Activated T-cell treated with anti-CD3 and anti-CD28 coated beads, Interleukin-2, amount 50 U/mL, for 72 hours (primary cell): ENCODE data around the gene LST1. TPM values are rescaled to one million over a fixed set of nuclear protein-coding genes. Genes with fewer than 3 reads are reported as not detected.

Experiments
- ATAC-seq, 2 donors: fragments of 150-1000 bp; cut with Tn5 transposase; replicated peaks in 1 of 2; 2 replicates each; pipeline ENCODE4 v1.10.0; 2021; ENCODE audit warnings: moderate library complexity in 2 of 2, mild to moderate bottlenecking in 1 of 2
- DNase-seq, 2 donors: peaks; one replicate each; pipeline ENCODE4 v3.0.0; 2021 to 2022; ENCODE audit warnings: mixed read lengths in 1 of 2
- H3K27ac Mint-ChIP-seq: one replicate; pipeline ENCODE4 v1.8.0; 2022; ENCODE audit warnings: mild to moderate bottlenecking, moderate library complexity, mixed read lengths
- H3K27me3 Mint-ChIP-seq: one replicate; pipeline ENCODE4 v1.8.0; 2022; ENCODE audit warnings: low read depth, mixed read lengths
- H3K36me3 Mint-ChIP-seq, 2 donors: one replicate each; pipeline ENCODE4 v1.8.0; 2022; ENCODE audit warnings: mixed read lengths in 2 of 2, mild to moderate bottlenecking in 1 of 2; ENCODE audit not compliant: insufficient read depth in 2 of 2
- H3K4me1 Mint-ChIP-seq: one replicate; pipeline ENCODE4 v1.8.0; 2022; ENCODE audit warnings: low read depth, mixed read lengths
- H3K4me3 Mint-ChIP-seq, 2 donors: one replicate each; pipeline ENCODE4 v1.8.0; 2022; ENCODE audit warnings: mild to moderate bottlenecking in 2 of 2, mixed read lengths in 2 of 2, moderate library complexity in 2 of 2
- H3K9me3 Mint-ChIP-seq, 2 donors: one replicate each; pipeline ENCODE4 v1.8.0; 2022; ENCODE audit warnings: mixed read lengths in 2 of 2
- total RNA-seq, 2 donors: library from RNA; stranded (reverse); gene quantifications; one replicate each; pipeline ENCODE4 v1.2.3, GENCODE V29; 2022

Gene LST1
- total RNA-seq, 2 donors from 2014 or later: 24.6 to 27.0 TPM

DNA sequence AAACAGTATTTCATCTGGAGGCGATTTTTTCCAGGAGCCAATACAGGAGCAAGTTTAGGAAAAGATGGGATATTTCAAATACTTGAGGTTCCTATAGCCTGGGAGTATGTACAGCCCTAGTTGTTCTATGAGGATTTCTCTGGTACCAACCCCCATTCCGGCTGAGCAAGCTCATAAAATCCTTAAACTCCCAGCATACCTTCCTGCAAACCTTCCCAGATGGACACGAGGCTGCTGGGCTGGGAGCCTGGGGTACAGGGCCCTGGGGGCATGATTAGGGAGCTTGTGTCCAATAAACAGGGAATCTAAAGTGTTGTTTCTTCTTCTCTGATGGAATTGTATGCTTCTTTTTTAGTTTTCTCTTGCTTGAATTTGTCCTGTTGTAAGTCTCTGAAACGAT lies 35.9 kb downstream of the LST1 start:
- Mint-ChIP-seq H3K27me3 (no peaks in the 10 kb centered on the region), H3K4me1 (peaks cover 39% of the 10 kb centered on the region), H3K9me3 (no peaks in the 10 kb centered on the region), H3K4me3 (peak overlapping the region; percentile 85 to 97), H3K36me3 (peaks cover 20 to 41% of the 10 kb centered on the region in 2 donors), H3K27ac (peak overlapping the region; percentile 98)
- ATAC-seq (no peak), DNase-seq (no peak)

DNA sequence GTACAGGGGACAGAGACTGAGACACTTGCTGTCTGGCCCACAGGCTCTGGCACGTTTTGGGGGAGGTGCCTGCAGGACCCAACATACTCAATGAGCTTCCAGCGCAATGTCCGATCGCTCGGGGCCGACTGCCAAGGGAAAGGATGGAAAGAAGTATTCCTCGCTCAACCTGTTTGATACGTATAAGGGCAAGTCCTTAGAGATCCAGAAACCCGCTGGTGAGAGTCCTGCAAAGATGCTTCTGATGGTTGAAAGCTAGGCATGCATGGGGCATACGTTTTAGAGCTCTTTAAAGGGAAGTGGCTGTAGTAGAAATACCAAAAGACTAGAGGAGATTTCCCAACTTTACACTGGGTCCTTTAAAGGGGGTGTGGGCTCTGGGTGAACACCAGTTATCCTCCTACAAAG lies 36.6 kb downstream of the LST1 start:
- peak overlapping the region; percentile 85 to 97 for H3K4me3 Mint-ChIP-seq
- no peaks in the 10 kb centered on the region for H3K27me3 Mint-ChIP-seq

DNA sequence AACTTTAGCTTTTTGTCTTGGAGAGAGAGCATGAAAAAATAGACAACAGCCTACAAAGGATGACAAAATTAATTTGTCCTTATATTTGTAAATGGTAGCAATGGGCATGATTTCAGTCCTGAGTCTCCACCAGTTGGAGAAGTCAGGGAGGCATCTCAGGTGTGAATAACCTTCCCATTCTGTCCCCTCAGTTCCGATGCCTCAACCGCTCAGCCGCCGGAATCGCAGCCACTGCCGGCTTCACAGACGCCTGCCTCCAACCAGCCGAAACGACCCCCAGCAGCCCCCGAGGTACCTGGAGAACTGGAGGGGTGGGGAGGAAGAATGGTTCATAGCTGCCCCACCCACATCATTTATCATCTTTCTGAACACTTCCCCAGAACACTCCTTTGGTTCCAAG lies 38.0 kb downstream of the LST1 start:
- Mint-ChIP-seq H3K9me3 (no peaks in the 10 kb centered on the region), H3K4me3 (no peak overlapping the region), H3K27ac (no peak overlapping the region), H3K4me1 (peaks cover 20% of the 10 kb centered on the region), H3K27me3 (no peaks in the 10 kb centered on the region), H3K36me3 (peaks cover 27 to 53% of the 10 kb centered on the region in 2 donors)
- DNase-seq (no peak), ATAC-seq (no peak)

More for the DNA sequence above, 36.6 kb downstream of the LST1 start:
- Mint-ChIP-seq H3K27ac (peak overlapping the region; percentile 98), H3K4me1 (peaks cover 33% of the 10 kb centered on the region), H3K36me3 (peaks cover 26 to 48% of the 10 kb centered on the region in 2 donors), H3K9me3 (no peaks in the 10 kb centered on the region)
- ATAC-seq: no peak
- DNase-seq: no peak

DNA sequence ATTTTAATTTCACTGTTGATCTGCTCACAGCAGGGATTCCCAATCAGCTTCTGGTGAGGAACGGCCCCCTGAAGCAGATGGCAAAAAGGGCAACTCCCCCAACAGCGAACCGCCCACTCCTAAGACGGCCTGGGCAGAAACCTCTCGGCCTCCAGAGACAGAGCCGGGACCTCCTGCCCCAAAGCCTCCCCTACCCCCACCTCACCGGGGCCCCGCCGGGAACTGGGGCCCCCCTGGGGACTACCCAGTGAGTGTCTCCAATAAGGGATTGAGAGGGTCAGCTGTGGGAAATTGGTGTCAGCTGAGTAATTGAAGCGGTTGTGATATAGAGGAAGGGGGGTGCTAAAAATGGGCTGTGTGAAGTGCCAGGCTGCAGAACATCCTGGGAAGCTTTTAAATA lies 40.9 kb downstream of the LST1 start:
- peak overlapping the region; percentile 30 for H3K27ac Mint-ChIP-seq
- no peaks in the 10 kb centered on the region for H3K9me3 Mint-ChIP-seq
- no peak overlapping the region for H3K4me3 Mint-ChIP-seq
- peaks cover 30% of the 10 kb centered on the region for H3K4me1 Mint-ChIP-seq
- peaks cover 29 to 64% of the 10 kb centered on the region in 2 donors for H3K36me3 Mint-ChIP-seq
- ATAC-seq (no peak), DNase-seq (no peak)
- no peaks in the 10 kb centered on the region for H3K27me3 Mint-ChIP-seq

DNA sequence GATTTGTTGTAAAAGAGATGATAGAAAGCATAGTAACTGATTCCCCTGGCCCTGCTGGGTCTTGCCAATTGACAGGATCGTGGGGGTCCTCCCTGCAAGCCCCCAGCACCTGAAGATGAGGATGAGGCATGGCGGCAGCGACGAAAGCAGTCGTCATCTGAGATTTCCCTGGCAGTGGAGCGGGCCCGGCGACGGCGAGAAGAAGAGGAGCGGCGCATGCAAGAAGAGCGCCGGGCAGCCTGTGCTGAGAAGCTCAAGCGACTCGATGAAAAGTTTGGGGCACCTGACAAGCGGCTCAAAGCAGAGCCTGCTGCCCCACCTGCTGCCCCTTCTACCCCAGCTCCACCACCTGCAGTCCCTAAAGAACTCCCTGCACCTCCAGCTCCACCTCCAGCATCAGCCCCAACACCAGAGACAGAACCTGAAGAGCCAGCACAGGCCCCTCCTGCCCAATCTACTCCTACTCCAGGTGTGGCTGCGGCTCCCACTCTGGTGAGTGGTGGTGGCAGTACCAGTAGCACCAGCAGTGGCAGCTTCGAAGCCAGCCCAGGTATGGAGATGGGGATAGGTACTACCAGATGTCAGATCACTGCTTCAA lies 41.7 kb downstream of the LST1 start:
- Mint-ChIP-seq H3K27me3 (no peaks in the 10 kb centered on the region), H3K9me3 (no peaks in the 10 kb centered on the region), H3K4me3 (no peak overlapping the region), H3K4me1 (peaks cover 22% of the 10 kb centered on the region), H3K36me3 (peaks cover 23 to 65% of the 10 kb centered on the region in 2 donors), H3K27ac (no peak overlapping the region)
- ATAC-seq: no peak
- no peak for DNase-seq

DNA sequence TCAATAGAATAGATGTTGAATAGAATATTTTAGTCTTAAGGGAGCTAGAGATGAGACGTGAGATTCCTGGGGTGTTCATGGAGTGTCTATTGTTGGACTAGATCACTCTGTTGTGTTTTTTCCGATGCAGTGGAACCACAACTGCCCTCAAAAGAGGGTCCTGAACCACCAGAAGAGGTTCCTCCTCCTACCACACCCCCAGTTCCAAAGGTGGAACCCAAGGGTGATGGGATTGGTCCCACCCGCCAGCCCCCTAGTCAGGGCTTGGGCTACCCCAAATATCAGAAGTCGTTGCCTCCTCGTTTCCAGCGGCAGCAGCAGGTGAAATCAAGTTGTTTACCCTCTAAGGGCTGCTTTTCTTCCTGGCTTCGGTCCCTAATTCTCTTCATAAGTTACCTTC lies 42.9 kb downstream of the LST1 start:
- Mint-ChIP-seq H3K4me1 (peaks cover 24% of the 10 kb centered on the region), H3K27me3 (no peaks in the 10 kb centered on the region), H3K27ac (no peak overlapping the region), H3K9me3 (no peaks in the 10 kb centered on the region), H3K4me3 (no peak overlapping the region), H3K36me3 (peaks cover 22 to 64% of the 10 kb centered on the region in 2 donors)
- no peak for DNase-seq
- no peak for ATAC-seq

DNA sequence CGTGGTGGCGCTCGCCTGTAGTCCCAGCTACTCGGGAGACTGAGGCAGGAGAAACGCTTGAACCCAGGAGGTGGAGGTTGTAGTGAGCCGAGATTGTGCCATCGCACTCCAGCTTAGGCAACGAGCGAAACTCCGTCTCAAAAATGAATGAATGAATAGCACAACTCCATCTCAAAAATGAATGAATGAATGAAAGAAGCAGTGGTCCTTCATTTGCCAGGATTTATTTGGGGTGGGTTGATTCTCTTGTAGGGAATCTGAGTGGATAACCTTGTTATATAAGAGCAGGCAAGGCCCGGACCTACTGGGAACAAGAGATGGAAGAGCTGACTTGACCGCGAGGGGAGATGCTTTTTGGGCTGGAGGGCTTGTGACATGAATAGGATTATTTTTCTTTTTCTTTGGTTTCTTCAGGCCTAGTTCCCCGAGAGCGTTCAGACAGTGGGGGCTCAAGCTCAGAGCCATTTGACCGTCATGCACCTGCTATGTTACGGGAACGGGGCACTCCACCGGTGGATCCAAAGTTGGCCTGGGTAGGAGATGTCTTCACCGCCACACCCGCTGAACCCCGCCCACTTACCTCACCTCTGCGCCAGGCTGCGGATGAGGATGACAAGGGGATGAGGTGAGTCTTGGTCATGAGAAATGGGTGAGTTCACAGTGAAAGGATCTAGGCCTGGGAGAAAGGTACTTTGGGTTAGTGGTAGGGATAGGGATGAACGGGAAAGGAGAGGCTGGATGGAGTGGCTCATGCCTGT lies 44.3 kb downstream of the LST1 start:
- no peak overlapping the region for H3K27ac Mint-ChIP-seq
- H3K36me3 Mint-ChIP-seq: peaks cover 24 to 59% of the 10 kb centered on the region in 2 donors
- peaks cover 23% of the 10 kb centered on the region for H3K4me1 Mint-ChIP-seq
- H3K27me3 Mint-ChIP-seq: no peaks in the 10 kb centered on the region
- no peak for ATAC-seq
- no peak for DNase-seq
- H3K4me3 Mint-ChIP-seq: no peak overlapping the region
- H3K9me3 Mint-ChIP-seq: no peaks in the 10 kb centered on the region

DNA sequence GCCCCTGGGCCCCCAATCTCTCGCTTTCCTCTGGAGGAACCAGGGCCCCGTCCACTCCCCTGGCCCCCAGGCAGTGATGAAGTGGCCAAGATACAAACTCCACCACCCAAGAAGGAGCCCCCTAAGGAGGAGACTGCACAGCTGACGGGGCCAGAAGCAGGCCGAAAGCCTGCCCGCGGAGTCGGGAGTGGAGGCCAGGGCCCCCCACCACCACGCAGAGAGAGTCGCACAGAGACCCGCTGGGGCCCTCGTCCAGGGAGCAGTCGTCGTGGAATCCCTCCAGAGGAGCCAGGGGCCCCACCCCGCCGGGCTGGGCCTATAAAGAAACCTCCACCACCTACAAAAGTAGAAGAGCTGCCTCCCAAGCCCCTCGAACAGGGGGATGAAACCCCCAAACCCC lies 45.1 kb downstream of the LST1 start:
- no peak for ATAC-seq
- Mint-ChIP-seq H3K9me3 (no peaks in the 10 kb centered on the region), H3K27me3 (no peaks in the 10 kb centered on the region), H3K4me3 (no peak overlapping the region), H3K27ac (no peak overlapping the region), H3K4me1 (peaks cover 21% of the 10 kb centered on the region), H3K36me3 (peaks cover 23 to 58% of the 10 kb centered on the region in 2 donors)
- no peak for DNase-seq

DNA sequence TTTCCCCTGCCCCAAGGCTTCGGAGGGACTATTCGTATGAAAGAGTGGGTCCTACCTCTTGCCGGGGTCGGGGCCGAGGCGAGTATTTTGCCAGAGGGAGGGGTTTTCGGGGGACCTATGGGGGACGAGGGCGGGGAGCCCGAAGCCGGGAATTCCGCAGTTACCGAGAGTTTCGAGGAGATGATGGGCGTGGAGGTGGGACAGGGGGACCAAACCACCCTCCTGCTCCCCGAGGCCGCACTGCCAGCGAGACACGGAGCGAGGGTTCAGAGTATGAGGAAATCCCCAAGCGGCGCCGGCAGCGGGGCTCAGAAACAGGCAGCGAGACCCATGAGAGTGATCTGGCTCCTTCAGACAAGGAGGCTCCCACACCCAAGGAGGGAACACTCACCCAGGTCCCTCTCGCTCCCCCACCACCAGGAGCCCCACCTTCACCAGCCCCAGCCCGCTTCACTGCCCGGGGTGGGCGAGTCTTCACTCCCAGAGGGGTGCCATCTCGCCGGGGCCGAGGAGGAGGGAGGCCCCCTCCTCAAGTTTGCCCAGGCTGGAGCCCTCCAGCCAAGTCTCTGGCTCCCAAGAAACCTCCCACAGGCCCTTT lies 45.7 kb downstream of the LST1 start:
- Mint-ChIP-seq H3K9me3 (no peaks in the 10 kb centered on the region), H3K36me3 (peaks cover 21 to 53% of the 10 kb centered on the region in 2 donors), H3K27me3 (no peaks in the 10 kb centered on the region), H3K4me1 (peaks cover 21% of the 10 kb centered on the region), H3K27ac (no peak overlapping the region), H3K4me3 (no peak overlapping the region)
- ATAC-seq (no peak), DNase-seq (no peak)

DNA sequence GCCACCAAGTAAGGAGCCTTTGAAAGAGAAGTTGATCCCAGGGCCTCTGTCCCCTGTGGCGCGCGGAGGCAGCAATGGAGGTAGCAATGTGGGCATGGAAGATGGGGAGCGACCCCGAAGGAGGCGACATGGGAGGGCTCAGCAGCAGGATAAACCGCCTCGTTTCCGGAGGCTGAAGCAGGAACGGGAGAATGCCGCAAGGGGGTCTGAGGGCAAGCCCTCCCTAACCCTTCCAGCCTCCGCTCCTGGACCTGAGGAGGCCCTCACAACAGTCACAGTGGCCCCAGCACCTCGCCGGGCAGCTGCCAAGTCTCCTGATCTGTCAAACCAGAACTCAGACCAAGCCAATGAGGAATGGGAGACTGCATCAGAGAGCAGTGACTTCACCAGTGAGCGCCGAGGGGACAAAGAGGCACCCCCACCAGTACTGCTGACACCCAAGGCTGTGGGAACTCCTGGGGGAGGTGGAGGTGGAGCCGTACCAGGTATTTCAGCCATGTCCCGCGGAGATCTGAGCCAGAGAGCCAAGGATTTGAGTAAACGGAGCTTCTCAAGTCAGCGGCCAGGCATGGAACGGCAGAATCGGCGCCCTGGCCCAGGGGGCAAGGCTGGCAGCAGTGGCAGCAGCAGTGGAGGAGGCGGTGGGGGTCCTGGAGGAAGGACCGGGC lies 46.3 kb downstream of the LST1 start:
- Mint-ChIP-seq H3K4me3 (no peak overlapping the region), H3K27ac (no peak overlapping the region), H3K36me3 (peaks cover 17 to 52% of the 10 kb centered on the region in 2 donors), H3K9me3 (no peaks in the 10 kb centered on the region), H3K27me3 (no peaks in the 10 kb centered on the region), H3K4me1 (peaks cover 21% of the 10 kb centered on the region)
- no peak for ATAC-seq
- DNase-seq: no peak

DNA sequence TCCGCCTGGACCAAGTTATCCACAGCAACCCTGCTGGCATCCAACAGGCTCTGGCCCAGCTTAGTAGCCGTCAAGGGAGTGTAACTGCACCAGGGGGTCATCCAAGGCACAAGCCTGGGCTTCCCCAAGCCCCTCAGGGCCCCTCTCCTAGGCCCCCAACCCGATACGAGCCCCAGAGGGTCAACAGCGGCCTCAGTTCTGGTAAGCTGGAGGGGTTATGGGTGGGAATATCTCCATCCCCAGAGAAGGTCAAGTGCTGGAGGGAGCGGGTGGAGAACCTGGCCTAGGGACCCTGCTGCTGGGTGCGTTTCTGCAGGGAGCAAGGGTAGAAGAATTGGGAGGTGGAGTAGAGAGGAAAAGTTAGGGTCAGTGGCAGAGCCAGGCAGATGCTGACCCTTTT lies 47.4 kb downstream of the LST1 start:
- H3K27ac Mint-ChIP-seq: no peak overlapping the region
- no peaks in the 10 kb centered on the region for H3K9me3 Mint-ChIP-seq
- ATAC-seq (no peak), DNase-seq (no peak)
- peaks cover 14 to 44% of the 10 kb centered on the region in 2 donors for H3K36me3 Mint-ChIP-seq
- no peak overlapping the region for H3K4me3 Mint-ChIP-seq
- peaks cover 21% of the 10 kb centered on the region for H3K4me1 Mint-ChIP-seq
- H3K27me3 Mint-ChIP-seq: no peaks in the 10 kb centered on the region

DNA sequence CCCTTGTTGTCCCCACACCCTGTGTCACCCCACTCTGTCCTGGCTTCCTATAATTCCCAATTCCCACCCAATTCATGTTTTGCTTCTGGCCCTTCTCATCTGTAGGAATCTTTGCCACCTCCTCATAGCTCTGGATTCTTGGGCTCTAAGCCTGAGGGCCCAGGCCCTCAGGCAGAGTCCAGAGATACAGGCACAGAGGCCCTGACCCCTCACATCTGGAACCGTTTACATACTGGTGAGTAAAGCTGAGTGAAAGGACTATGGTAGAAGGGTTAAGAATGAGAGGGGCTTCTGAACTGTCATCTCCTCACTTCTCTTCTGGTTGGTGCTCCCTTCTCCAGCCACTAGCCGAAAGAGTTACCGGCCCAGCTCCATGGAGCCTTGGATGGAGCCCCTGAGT lies 48.1 kb downstream of the LST1 start:
- Mint-ChIP-seq H3K9me3 (no peaks in the 10 kb centered on the region), H3K4me1 (peaks cover 21% of the 10 kb centered on the region), H3K4me3 (no peak overlapping the region), H3K27ac (peak overlapping the region; percentile 39), H3K27me3 (no peaks in the 10 kb centered on the region), H3K36me3 (peaks cover 14 to 47% of the 10 kb centered on the region in 2 donors)
- no peak for DNase-seq
- no peak for ATAC-seq

DNA sequence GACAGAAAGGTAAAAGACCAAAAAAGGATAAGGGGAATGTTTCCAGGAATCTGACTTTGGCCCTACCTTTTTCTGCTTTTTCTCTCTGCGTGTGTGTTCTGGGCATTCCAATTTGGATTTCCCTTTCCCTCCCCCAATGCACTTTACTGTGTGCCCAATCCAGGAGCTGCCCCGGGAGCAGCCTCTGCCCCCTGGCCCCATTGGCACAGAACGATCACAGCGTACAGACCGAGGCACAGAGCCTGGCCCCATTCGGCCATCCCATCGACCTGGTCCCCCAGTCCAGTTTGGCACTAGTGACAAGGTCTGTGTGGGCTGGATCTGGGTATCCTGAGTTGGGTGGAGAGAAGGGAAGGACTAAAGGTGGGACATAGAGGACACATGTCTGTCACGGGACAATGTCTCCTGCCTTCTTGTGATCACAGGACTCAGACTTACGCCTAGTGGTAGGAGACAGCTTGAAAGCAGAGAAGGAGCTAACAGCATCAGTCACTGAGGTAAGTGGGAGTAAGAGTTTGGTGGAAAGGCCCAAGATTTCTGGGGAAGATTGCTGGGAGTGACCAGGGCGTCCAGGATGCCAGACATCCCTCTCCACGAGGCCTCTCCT lies 49.0 kb downstream of the LST1 start:
- peaks cover 25% of the 10 kb centered on the region for H3K4me1 Mint-ChIP-seq
- ATAC-seq (no peak), DNase-seq (no peak)
- H3K4me3 Mint-ChIP-seq: no peak overlapping the region
- H3K27me3 Mint-ChIP-seq: no peaks in the 10 kb centered on the region
- peaks cover 11 to 40% of the 10 kb centered on the region in 2 donors for H3K36me3 Mint-ChIP-seq
- H3K9me3 Mint-ChIP-seq: no peaks in the 10 kb centered on the region
- H3K27ac Mint-ChIP-seq: no peak overlapping the region
